NCI-H774 (cell line): Measurements from ENCODE around the gene GRAMD1B.
"Not testable (repeated sequence)": the region's sequence is repeated elsewhere in the genome, so short reads cannot be mapped to it uniquely, and the experiment has no call there.

Source experiments
- DNase-seq: peaks from one replicate; lab custom pipeline; 2025; lab: John Stamatoyannopoulos, UW

The GRAMD1B gene

GRCh38 chr11:123443851-123444623, 14.0 kb downstream of the GRAMD1B start:
- DNase-seq, result no peak

GRCh38 chr11:123448823-123449222, 18.8 kb downstream of the GRAMD1B start:
- DNase-seq, result no peak

- no peak for DNase-seq
Observed at GRCh38 chr11:123449436-123449835, 19.4 kb downstream of the GRAMD1B start.

GRCh38 chr11:123450623-123451022, 20.6 kb downstream of the GRAMD1B start:
- DNase-seq, result no peak

DNA sequence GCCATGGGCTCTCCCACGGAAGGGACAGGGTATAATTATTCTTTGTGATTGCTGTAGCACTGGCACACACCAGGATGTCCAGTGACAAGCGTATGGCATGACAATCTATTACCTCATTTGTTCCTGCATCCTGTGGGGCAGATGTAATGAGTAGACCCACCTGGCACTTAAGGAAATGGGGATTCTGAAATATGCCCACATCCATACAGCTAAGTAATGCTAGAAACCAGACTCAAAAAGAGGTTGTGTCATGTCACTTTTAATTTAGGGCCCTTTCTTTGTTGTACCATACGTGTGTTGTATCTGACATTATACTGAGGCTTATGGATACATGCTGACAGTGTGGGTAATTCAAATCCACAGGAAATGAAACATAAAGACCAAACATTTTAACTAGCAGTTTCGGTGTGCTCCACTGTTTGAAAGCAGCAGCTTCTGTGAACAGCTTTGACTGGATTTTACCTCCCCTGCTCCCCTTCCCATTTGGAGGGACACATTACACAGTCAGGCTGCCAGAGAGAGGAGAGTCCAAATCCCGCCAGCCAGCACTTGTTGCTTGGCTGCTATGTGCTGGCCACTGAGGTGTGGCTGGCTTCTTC, 21.2 kb downstream of the GRAMD1B start:
- no peak for DNase-seq

DNA sequence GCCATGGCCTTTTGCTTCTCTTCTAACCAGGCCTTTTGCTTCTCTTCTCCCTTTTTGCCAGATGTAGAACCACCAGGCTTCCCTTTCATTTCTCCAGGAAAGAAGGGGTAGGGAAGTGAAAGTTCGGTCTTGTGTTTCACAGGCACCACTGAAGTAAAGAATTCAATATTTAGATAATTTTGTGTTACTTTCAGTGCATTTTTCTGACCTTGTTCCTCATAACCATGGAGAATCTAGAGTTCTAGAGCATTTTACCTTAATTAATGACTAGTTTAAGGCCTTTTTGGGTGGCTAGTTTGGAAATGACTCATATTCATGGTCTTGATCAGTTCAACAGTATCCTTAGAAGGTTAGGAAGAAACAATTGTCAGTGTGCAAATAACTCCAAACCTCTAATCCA, 22.7 kb downstream of the GRAMD1B start:
- no peak for DNase-seq

DNA sequence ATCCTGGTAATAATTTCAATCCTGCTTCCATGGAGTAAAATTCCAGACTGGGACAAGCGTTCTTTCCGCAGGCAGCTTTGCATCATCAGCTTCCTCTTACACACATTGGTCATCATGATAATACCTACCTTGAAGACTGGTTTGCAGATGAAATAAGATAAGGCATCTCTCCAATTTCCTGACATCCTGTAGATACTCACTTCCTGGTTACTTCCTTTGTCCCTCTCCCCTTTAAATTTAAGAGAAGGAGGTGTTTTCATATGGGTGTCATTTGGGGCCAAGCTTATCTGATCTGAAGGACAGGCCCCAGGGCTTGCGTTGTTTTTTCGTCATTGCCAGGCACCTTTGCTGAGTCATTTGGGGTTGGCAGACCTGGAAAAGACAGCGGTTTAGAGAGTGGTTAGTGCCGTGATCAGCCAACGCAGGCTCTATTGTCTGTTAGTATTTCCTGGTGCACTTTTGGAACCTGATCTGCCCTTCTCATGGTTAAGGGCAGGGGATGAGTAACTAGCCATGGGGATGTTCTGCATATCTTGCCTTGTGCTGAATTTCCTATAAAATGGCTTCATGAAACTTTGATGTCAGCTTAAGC, 24.1 kb downstream of the GRAMD1B start:
- DNase-seq, result peak; percentile 24

GRCh38 chr11:123454796-123455195, 24.7 kb downstream of the GRAMD1B start:
- no peak for DNase-seq

DNA sequence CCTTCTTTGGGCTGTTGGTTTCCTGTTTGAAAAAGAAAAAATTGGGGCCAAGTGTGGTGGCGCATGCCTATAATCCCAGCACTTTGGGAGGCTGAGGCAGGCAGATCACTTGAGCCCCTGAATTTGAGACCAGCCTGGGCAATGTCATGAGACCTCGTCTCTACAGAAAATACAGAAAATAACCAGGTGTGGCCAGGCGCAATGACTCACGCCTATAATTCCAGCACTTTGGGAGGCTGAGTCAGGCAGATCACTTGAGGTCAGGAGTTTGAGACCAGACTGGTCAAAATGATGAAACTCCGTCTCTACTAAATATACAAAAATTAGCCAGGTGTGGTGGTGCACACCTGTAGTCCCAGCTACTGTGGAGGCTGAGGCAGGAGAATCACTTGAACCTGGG, 26.4 kb downstream of the GRAMD1B start:
- DNase-seq, result not testable (repeated sequence)

GRCh38 chr11:123457187-123457770, 27.2 kb downstream of the GRAMD1B start:
- DNase-seq, result no peak

- DNase-seq, result no peak
Observed at GRCh38 chr11:123458501-123458900, 28.4 kb downstream of the GRAMD1B start.

DNA sequence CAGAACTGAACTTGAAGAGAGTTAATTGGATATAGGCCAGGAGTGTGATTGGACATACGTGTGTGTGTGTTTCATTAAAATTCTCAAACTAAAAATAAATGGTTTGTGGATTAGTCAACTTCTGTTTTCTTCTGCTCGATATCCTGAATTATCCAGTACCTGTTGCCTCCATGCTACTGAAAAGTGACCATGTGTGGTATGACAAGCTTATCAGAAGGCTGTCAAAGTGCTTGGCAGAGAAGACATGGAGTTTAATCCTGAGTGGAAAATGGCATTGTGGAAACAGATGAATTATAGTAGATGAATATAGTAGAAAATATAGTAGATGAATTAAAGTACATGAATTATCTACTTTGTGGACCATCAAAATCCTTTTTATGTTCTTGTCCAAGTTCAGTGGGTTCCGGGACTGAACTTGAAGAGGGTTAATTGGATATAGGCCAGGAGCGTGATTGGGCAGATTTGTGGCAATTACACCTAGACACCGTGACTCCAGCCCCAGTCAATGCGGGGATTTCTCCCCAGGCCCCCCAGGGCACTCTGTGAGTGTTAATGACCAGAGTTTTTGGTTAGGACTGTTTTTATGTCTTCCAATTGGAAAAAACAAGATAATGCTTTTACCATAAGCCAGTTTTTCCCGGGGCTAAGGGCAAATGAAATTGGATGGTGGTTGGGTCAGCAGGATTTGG, 30.1 kb downstream of the GRAMD1B start:
- DNase-seq, result peak; percentile 31

- DNase-seq, result no peak
Observed at GRCh38 chr11:123461164-123461563, 31.1 kb downstream of the GRAMD1B start.

GRCh38 chr11:123465667-123466066, 35.6 kb downstream of the GRAMD1B start:
- not testable (repeated sequence) for DNase-seq

GRCh38 chr11:123466172-123466571, 36.1 kb downstream of the GRAMD1B start:
- not testable (repeated sequence) for DNase-seq

DNA sequence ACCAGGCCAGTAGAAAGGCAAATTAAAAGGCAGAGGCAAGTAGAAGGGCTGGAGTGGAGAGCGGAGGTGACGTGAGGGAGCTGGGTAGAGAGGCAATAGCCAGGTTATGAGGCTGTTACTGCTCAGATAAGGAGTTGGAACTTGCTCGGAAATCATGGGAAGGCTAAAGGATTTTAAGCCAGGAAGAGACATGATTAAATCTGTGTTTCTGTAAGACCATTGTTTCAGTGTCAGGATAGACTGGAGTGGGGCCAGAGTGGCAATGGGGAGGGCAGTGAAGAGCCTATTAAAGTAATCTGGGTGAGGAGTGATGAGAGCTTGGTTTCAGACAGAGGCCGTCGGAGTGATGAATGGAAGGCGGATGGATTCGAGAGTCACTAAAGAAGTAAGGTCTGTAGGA, 39.0 kb downstream of the GRAMD1B start:
- DNase-seq, result no peak

DNA sequence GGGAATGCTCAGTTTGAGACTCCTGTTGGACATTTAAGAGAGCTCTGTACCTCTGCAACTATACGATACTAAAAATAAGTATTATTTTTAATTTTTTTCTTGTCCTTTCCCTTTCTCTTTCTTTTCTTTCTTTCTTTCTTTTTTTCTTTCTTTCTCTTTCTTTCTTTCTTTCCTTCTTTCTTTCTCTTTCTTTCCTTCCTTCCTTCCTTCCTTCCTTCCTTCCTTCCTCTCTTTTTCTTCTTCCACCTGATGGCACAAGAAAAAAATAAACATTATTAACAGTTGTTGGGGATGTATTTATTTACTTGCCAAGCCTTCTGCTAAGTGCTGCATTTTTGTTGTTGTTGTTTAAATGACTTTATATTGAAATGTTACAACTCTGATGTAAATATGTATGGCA, 39.5 kb downstream of the GRAMD1B start:
- no peak for DNase-seq

GRCh38 chr11:123470842-123471241, 40.8 kb downstream of the GRAMD1B start:
- DNase-seq, result no peak

DNA sequence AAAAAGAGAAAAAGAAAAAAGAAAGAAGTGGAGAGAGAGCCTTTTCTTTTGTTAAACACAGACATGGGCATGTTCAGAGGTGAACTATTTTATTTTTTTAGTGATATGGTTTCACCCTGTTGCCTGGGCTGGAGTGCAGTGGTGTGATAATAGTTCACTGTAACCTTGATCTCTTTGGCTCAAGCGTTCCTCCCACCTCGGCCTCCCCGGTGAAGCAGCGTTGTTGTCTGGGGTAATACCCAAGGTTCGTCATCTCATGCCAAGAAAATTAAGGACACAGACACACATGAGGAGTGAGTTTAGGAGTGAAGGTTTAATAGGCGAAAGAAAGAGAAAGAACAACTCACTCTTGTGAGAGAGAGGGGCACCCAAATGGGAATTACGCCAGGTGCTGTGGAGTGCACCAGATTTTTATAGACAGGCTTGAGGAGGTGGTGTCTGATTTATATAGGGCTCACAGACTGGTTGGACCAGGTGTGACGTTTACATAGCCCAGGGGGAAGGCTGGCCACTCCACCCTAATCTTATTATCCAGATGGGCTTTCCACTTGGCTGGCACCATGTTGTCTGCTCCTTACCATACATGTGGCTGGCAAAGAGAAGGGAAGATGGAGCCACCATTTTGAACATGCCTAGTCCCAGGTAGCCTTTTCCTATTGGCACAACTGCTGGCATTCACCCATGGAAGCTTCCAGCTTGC, 42.3 kb downstream of the GRAMD1B start:
- no peak for DNase-seq

- DNase-seq, result no peak
Observed at GRCh38 chr11:123473941-123474677, 44.0 kb downstream of the GRAMD1B start.

GRCh38 chr11:123474994-123475393, 44.9 kb downstream of the GRAMD1B start:
- DNase-seq, result no peak
